HEK293 (cell line): ENCODE results near the gene SERTAD3.

Source experiments
- BCL11A ChIP-seq: fragments of 450-650 bp; formaldehyde crosslinking; IDR thresholded peaks from 2 replicates; pipeline ENCODE4 v1.5.1; 2016; ENCODE audit warnings: low read depth, missing biosample characterization, missing genetic modification characterization
- BCL11B ChIP-seq: fragments of 450-650 bp; formaldehyde crosslinking; IDR thresholded peaks from 2 replicates; pipeline ENCODE4 v1.5.1; 2016; ENCODE audit warnings: low read depth, missing biosample characterization, missing genetic modification characterization
- KLF16 ChIP-seq: fragments of 450-650 bp; formaldehyde crosslinking; IDR thresholded peaks from 2 replicates; pipeline ENCODE4 v1.5.1; 2017; ENCODE audit warnings: missing biosample characterization, missing genetic modification characterization
- MZF1 ChIP-seq: fragments of 450-650 bp; formaldehyde crosslinking; IDR thresholded peaks from 2 replicates; pipeline ENCODE4 v1.5.1; 2017; ENCODE audit warnings: missing biosample characterization, missing genetic modification characterization, borderline replicate concordance
- SALL2 ChIP-seq: fragments of 450-650 bp; formaldehyde crosslinking; IDR thresholded peaks from 2 replicates; pipeline ENCODE4 v1.5.0; 2017; ENCODE audit warnings: missing biosample characterization, mild to moderate bottlenecking, missing genetic modification characterization, borderline replicate concordance
- SP7 ChIP-seq: fragments of 450-650 bp; formaldehyde crosslinking; IDR thresholded peaks from 2 replicates; pipeline ENCODE4 v1.5.1; 2016; ENCODE audit warnings: missing biosample characterization, missing genetic modification characterization
- ZBTB48 ChIP-seq: fragments of 450-650 bp; formaldehyde crosslinking; IDR thresholded peaks from 2 replicates; pipeline ENCODE4 v1.5.1; 2016; ENCODE audit warnings: missing biosample characterization, missing genetic modification characterization
- ZBTB7A ChIP-seq: fragments of 450-650 bp; formaldehyde crosslinking; IDR thresholded peaks from 2 replicates; pipeline ENCODE4 v1.5.1; 2016; ENCODE audit warnings: low read depth, missing biosample characterization, missing genetic modification characterization
- ZFP3 ChIP-seq: fragments of 450-650 bp; formaldehyde crosslinking; IDR thresholded peaks from 2 replicates; pipeline ENCODE4 v1.5.1; 2016; ENCODE audit warnings: low read depth, missing biosample characterization, missing genetic modification characterization
- ZNF114 ChIP-seq: fragments of 450-650 bp; formaldehyde crosslinking; IDR thresholded peaks from 2 replicates; pipeline ENCODE4 v1.5.0; 2017; ENCODE audit warnings: missing biosample characterization, missing genetic modification characterization
- ZNF146 ChIP-seq: fragments of 450-650 bp; formaldehyde crosslinking; IDR thresholded peaks from 2 replicates; pipeline ENCODE4 v1.5.1; 2016; ENCODE audit warnings: missing biosample characterization, missing genetic modification characterization
- ZNF19 ChIP-seq: fragments of 450-650 bp; formaldehyde crosslinking; IDR thresholded peaks from 2 replicates; pipeline ENCODE4; 2016; ENCODE audit warnings: missing biosample characterization, missing genetic modification characterization, low read depth
- ZNF311 ChIP-seq: fragments of 450-650 bp; formaldehyde crosslinking; IDR thresholded peaks from 2 replicates; pipeline ENCODE4 v1.5.1; 2017; ENCODE audit warnings: missing biosample characterization, missing genetic modification characterization, borderline replicate concordance
- ZNF473 ChIP-seq: fragments of 450-650 bp; formaldehyde crosslinking; IDR thresholded peaks from 2 replicates; pipeline ENCODE4 v1.5.1; 2017; ENCODE audit warnings: missing biosample characterization, missing genetic modification characterization
- ZNF654 ChIP-seq: fragments of 450-650 bp; formaldehyde crosslinking; IDR thresholded peaks from 2 replicates; pipeline ENCODE4 v1.5.1; 2016; ENCODE audit warnings: low read depth, missing biosample characterization, missing genetic modification characterization
- ZNF76 ChIP-seq: fragments of 450-650 bp; formaldehyde crosslinking; IDR thresholded peaks from 2 replicates; pipeline ENCODE4; 2016; ENCODE audit warnings: low read depth, missing biosample characterization, missing genetic modification characterization, borderline replicate concordance
- ZNF768 ChIP-seq: fragments of 450-650 bp; formaldehyde crosslinking; IDR thresholded peaks from 2 replicates; pipeline ENCODE4 v1.5.1; 2018; ENCODE audit warnings: missing biosample characterization, mild to moderate bottlenecking, missing genetic modification characterization
- ZNF792 ChIP-seq: fragments of 450-650 bp; formaldehyde crosslinking; IDR thresholded peaks from 2 replicates; pipeline ENCODE4 v1.5.1; 2016; ENCODE audit warnings: missing biosample characterization, missing genetic modification characterization
- ZSCAN30 ChIP-seq: fragments of 450-650 bp; IDR thresholded peaks from 2 replicates; pipeline ENCODE4 v1.5.1; 2018; ENCODE audit warnings: missing biosample characterization, mild to moderate bottlenecking, missing genetic modification characterization, moderate library complexity
- TF ChIP-seq, protein P1 (sequence below): fragments of 450-650 bp; formaldehyde crosslinking; conservative IDR thresholded peaks from 2 replicates; pipeline ENCODE4 v1.5.1; 2016; ENCODE audit warnings: low read depth, missing biosample characterization, missing genetic modification characterization
- TF ChIP-seq, protein P2 (sequence below): fragments of 450-650 bp; formaldehyde crosslinking; IDR thresholded peaks from 2 replicates; pipeline ENCODE4 v1.5.1; 2016; ENCODE audit warnings: missing biosample characterization, missing genetic modification characterization
- TF ChIP-seq, protein P3 (sequence below): fragments of 450-650 bp; formaldehyde crosslinking; IDR thresholded peaks from 2 replicates; pipeline ENCODE4 v1.5.1; 2016; ENCODE audit warnings: missing biosample characterization, missing genetic modification characterization
- TF ChIP-seq, protein P4 (sequence below): fragments of 450-650 bp; formaldehyde crosslinking; IDR thresholded peaks from 2 replicates; pipeline ENCODE4 v1.5.1; 2016; ENCODE audit warnings: missing biosample characterization, missing genetic modification characterization, borderline replicate concordance
- TF ChIP-seq, protein P5 (sequence below): IDR thresholded peaks from 2 replicates; pipeline ENCODE4 v1.6.1; 2011; ENCODE audit warnings: mild to moderate bottlenecking, low read depth, low read length, borderline replicate concordance
- TF ChIP-seq, protein P6 (sequence below): fragments of 450-650 bp; formaldehyde crosslinking; IDR thresholded peaks from 2 replicates; pipeline ENCODE4 v1.5.1; 2016; ENCODE audit warnings: missing biosample characterization, missing genetic modification characterization

Gene SERTAD3

DNA sequence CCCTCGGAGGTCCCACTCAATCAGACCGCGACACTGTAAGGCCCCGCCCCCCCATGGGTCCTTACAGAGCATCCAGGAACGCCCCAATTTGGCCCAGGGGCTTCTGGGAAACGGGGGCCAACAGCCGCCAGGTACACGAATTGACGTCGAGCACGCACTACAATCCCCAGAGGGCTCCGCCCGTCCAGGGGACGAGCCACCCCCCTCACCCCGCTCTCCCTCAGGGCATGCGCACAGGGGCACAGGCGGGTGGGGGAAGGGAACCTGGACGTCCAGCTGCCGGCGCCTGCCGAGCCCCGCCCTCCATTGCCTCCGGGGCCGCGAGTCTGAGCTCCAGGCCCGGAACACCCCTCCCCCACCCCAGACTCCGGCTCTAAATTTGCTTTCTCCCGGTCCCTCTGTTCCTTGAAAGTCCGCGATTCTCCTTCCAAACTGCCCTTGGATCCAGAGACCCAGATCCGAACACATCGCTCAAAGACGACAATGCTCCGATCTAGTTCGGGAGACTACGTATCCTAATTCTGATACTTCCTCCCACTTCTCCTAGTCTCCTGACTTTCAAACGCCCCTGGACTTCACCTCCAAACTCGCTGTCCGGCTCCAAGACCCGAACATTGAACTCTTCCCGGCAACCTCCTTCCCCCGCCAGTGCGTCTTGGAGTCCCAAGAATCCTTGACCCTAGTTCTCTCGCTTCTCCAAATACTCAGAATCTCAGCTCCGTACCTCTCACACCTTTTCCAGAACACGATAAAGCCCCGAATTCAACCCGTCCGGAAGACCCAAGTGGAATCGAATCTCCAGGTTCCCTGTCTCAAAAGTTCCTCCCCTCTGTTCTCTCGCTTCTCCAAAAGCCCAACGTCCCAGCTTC is 770 bp downstream of the SERTAD3 start (continued):
- TF ChIP-seq, protein P1, sequence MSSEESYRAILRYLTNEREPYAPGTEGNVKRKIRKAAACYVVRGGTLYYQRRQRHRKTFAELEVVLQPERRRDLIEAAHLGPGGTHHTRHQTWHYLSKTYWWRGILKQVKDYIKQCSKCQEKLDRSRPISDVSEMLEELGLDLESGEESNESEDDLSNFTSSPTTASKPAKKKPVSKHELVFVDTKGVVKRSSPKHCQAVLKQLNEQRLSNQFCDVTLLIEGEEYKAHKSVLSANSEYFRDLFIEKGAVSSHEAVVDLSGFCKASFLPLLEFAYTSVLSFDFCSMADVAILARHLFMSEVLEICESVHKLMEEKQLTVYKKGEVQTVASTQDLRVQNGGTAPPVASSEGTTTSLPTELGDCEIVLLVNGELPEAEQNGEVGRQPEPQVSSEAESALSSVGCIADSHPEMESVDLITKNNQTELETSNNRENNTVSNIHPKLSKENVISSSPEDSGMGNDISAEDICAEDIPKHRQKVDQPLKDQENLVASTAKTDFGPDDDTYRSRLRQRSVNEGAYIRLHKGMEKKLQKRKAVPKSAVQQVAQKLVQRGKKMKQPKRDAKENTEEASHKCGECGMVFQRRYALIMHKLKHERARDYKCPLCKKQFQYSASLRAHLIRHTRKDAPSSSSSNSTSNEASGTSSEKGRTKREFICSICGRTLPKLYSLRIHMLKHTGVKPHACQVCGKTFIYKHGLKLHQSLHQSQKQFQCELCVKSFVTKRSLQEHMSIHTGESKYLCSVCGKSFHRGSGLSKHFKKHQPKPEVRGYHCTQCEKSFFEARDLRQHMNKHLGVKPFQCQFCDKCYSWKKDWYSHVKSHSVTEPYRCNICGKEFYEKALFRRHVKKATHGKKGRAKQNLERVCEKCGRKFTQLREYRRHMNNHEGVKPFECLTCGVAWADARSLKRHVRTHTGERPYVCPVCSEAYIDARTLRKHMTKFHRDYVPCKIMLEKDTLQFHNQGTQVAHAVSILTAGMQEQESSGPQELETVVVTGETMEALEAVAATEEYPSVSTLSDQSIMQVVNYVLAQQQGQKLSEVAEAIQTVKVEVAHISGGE (tag by site-specific recombination) = peak; percentile 90
- TF ChIP-seq ZNF473 (tag by site-specific recombination) (no peak), BCL11A (tag by site-specific recombination) (peak; percentile 93), ZNF146 (no peak), ZNF654 (tag by site-specific recombination) (no peak), ZNF19 (tag by site-specific recombination) (no peak), ZNF76 (tag by site-specific recombination) (peak; percentile 96), ZNF114 (tag by site-specific recombination) (no peak), ZNF311 (tag by site-specific recombination) (no peak), MZF1 (tag by site-specific recombination) (no peak), KLF16 (tag by site-specific recombination) (peak; percentile 80; the same call in 1 of the 2 replicates), ZBTB7A (peak; percentile 96), ZNF768 (no peak), SALL2 (tag by site-specific recombination) (no peak), BCL11B (tag by site-specific recombination) (peak; percentile 96), ZSCAN30 (tag by site-specific recombination) (peak; percentile 96), SP7 (peak; percentile 71), ZFP3 (tag by site-specific recombination) (no peak; the same call in 1 of the 2 replicates), ZBTB48 (tag by site-specific recombination) (peak; percentile 19), ZNF792 (tag by site-specific recombination) (no peak)
- TF ChIP-seq, protein P2, sequence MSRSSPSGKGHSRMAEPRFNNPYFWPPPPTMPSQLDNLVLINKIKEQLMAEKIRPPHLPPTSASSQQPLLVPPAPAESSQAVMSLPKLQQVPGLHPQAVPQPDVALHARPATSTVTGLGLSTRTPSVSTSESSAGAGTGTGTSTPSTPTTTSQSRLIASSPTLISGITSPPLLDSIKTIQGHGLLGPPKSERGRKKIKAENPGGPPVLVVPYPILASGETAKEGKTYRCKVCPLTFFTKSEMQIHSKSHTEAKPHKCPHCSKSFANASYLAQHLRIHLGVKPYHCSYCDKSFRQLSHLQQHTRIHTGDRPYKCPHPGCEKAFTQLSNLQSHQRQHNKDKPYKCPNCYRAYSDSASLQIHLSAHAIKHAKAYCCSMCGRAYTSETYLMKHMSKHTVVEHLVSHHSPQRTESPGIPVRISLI (tag by site-specific recombination) = no peak
- TF ChIP-seq, protein P3, sequence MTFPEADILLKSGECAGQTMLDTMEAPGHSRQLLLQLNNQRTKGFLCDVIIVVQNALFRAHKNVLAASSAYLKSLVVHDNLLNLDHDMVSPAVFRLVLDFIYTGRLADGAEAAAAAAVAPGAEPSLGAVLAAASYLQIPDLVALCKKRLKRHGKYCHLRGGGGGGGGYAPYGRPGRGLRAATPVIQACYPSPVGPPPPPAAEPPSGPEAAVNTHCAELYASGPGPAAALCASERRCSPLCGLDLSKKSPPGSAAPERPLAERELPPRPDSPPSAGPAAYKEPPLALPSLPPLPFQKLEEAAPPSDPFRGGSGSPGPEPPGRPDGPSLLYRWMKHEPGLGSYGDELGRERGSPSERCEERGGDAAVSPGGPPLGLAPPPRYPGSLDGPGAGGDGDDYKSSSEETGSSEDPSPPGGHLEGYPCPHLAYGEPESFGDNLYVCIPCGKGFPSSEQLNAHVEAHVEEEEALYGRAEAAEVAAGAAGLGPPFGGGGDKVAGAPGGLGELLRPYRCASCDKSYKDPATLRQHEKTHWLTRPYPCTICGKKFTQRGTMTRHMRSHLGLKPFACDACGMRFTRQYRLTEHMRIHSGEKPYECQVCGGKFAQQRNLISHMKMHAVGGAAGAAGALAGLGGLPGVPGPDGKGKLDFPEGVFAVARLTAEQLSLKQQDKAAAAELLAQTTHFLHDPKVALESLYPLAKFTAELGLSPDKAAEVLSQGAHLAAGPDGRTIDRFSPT (tag by site-specific recombination) = peak; percentile 99
- TF ChIP-seq, protein P4, sequence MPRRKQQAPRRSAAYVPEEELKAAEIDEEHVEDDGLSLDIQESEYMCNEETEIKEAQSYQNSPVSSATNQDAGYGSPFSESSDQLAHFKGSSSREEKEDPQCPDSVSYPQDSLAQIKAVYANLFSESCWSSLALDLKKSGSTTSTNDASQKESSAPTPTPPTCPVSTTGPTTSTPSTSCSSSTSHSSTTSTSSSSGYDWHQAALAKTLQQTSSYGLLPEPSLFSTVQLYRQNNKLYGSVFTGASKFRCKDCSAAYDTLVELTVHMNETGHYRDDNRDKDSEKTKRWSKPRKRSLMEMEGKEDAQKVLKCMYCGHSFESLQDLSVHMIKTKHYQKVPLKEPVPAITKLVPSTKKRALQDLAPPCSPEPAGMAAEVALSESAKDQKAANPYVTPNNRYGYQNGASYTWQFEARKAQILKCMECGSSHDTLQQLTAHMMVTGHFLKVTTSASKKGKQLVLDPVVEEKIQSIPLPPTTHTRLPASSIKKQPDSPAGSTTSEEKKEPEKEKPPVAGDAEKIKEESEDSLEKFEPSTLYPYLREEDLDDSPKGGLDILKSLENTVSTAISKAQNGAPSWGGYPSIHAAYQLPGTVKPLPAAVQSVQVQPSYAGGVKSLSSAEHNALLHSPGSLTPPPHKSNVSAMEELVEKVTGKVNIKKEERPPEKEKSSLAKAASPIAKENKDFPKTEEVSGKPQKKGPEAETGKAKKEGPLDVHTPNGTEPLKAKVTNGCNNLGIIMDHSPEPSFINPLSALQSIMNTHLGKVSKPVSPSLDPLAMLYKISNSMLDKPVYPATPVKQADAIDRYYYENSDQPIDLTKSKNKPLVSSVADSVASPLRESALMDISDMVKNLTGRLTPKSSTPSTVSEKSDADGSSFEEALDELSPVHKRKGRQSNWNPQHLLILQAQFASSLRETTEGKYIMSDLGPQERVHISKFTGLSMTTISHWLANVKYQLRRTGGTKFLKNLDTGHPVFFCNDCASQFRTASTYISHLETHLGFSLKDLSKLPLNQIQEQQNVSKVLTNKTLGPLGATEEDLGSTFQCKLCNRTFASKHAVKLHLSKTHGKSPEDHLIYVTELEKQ (tag by site-specific recombination) = peak; percentile 71; the same call in 1 of the 2 replicates
- TF ChIP-seq, protein P5, sequence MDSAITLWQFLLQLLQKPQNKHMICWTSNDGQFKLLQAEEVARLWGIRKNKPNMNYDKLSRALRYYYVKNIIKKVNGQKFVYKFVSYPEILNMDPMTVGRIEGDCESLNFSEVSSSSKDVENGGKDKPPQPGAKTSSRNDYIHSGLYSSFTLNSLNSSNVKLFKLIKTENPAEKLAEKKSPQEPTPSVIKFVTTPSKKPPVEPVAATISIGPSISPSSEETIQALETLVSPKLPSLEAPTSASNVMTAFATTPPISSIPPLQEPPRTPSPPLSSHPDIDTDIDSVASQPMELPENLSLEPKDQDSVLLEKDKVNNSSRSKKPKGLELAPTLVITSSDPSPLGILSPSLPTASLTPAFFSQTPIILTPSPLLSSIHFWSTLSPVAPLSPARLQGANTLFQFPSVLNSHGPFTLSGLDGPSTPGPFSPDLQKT = no peak
- TF ChIP-seq, protein P6, sequence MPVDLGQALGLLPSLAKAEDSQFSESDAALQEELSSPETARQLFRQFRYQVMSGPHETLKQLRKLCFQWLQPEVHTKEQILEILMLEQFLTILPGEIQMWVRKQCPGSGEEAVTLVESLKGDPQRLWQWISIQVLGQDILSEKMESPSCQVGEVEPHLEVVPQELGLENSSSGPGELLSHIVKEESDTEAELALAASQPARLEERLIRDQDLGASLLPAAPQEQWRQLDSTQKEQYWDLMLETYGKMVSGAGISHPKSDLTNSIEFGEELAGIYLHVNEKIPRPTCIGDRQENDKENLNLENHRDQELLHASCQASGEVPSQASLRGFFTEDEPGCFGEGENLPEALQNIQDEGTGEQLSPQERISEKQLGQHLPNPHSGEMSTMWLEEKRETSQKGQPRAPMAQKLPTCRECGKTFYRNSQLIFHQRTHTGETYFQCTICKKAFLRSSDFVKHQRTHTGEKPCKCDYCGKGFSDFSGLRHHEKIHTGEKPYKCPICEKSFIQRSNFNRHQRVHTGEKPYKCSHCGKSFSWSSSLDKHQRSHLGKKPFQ (tag by site-specific recombination) = peak; percentile 38
